OCI-LY7 (cell line): ENCODE results near the gene TAS2R40.

Source experiments
- EZH2phosphoT487 ChIP-seq: fragments of 200-600 bp; sonication (generic); IDR thresholded peaks from 2 replicates; pipeline ENCODE4 v1.6.1; 2018; ENCODE audit warnings: low read depth, borderline replicate concordance, mild to moderate bottlenecking, mixed run types, antibody characterized with exemption, low read length, moderate library complexity, mixed read lengths
- TF ChIP-seq, protein P1 (sequence below): fragments of 200-600 bp; sonication (generic); conservative IDR thresholded peaks from 2 replicates; pipeline ENCODE4 v1.5.1; 2014; ENCODE audit warnings: mild to moderate bottlenecking, antibody characterized with exemption, low read length, moderate library complexity, mixed read lengths

- TF ChIP-seq, protein P1, sequence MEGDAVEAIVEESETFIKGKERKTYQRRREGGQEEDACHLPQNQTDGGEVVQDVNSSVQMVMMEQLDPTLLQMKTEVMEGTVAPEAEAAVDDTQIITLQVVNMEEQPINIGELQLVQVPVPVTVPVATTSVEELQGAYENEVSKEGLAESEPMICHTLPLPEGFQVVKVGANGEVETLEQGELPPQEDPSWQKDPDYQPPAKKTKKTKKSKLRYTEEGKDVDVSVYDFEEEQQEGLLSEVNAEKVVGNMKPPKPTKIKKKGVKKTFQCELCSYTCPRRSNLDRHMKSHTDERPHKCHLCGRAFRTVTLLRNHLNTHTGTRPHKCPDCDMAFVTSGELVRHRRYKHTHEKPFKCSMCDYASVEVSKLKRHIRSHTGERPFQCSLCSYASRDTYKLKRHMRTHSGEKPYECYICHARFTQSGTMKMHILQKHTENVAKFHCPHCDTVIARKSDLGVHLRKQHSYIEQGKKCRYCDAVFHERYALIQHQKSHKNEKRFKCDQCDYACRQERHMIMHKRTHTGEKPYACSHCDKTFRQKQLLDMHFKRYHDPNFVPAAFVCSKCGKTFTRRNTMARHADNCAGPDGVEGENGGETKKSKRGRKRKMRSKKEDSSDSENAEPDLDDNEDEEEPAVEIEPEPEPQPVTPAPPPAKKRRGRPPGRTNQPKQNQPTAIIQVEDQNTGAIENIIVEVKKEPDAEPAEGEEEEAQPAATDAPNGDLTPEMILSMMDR: no peak
- TF ChIP-seq EZH2phosphoT487: no peak
These were observed 16.6 kb downstream of the TAS2R40 start for GRCh38 chr7:143238289-143238980.
